Measurements from ENCODE around the gene ZFAND3. TPM values are rescaled to one million over a fixed set of nuclear protein-coding genes. Genes with fewer than 3 reads are reported as not detected.

Gene ZFAND3
- total RNA-seq, 1 donor from 2014 or later = 31.2 TPM

GRCh38 chr6:37928217-37928616 is 108.7 kb downstream of the ZFAND3 start:
- Histone ChIP-seq H3K4me3 (no peak overlapping the region), H3K36me3 (no peaks in the 10 kb centered on the region), H3K4me1 (no peaks in the 10 kb centered on the region), H3K9me3 (no peaks in the 10 kb centered on the region), H3K27me3 (no peaks in the 10 kb centered on the region), H3K27ac (no peak overlapping the region)
- TF ChIP-seq POLR2A (IDR thresholded peaks at IDR 0.05) (no peak), POLR2AphosphoS5 (IDR thresholded peaks at IDR 0.05; ENCODE audit: insufficient read depth in 1 of 2, low read depth in 1 of 2) (no peak)
- TF ChIP-seq, protein P1, sequence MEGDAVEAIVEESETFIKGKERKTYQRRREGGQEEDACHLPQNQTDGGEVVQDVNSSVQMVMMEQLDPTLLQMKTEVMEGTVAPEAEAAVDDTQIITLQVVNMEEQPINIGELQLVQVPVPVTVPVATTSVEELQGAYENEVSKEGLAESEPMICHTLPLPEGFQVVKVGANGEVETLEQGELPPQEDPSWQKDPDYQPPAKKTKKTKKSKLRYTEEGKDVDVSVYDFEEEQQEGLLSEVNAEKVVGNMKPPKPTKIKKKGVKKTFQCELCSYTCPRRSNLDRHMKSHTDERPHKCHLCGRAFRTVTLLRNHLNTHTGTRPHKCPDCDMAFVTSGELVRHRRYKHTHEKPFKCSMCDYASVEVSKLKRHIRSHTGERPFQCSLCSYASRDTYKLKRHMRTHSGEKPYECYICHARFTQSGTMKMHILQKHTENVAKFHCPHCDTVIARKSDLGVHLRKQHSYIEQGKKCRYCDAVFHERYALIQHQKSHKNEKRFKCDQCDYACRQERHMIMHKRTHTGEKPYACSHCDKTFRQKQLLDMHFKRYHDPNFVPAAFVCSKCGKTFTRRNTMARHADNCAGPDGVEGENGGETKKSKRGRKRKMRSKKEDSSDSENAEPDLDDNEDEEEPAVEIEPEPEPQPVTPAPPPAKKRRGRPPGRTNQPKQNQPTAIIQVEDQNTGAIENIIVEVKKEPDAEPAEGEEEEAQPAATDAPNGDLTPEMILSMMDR (IDR thresholded peaks at IDR 0.05) = no peak
- intact Hi-C loops (cut with DNase I) = no loop called here
- no peak for DNase-seq (ENCODE audit: extremely low spot score in 2 of 2)

DNA sequence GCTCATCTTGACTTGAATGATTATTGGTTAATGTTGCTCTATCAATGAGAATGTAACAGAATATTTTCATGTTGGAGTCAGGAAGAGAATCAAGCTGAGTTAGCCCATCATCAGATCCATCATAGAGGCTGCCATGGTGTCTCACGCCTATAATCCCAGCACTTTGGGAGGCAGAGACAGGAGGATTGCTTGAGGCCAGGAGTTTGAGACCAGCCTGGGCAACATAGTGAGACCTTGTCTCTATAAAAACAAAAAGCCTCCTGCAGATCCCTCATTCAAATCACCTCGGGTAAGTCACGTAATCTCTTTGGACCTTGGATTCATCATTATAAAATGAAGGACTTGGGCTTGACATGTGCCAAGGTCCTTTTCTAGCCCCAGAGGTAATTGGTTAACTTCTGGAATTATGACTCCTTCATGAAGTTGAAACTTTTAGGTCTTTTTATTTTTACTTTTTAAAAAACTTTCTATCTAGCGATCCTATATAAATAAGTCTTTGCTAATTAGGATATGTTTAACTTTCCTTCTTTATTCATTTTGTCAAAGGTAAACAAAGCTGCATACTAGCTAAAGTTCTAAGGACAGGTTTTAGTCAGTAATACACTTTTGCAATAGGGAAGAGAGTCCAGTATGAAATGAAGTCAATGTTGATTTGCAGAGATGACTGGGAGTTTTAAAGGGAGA is 110.9 kb downstream of the ZFAND3 start:
- Histone ChIP-seq H3K4me3 (no peak overlapping the region), H3K27ac (no peak overlapping the region), H3K36me3 (no peaks in the 10 kb centered on the region), H3K9me3 (no peaks in the 10 kb centered on the region), H3K27me3 (no peaks in the 10 kb centered on the region), H3K4me1 (no peaks in the 10 kb centered on the region)
- TF ChIP-seq POLR2A (IDR thresholded peaks at IDR 0.05) (no peak), POLR2AphosphoS5 (IDR thresholded peaks at IDR 0.05; ENCODE audit: insufficient read depth in 1 of 2, low read depth in 1 of 2) (no peak)
- TF ChIP-seq, protein P1 (IDR thresholded peaks at IDR 0.05) = no peak
- intact Hi-C loops (cut with DNase I) = no loop called here
- DNase-seq (ENCODE audit: extremely low spot score in 2 of 2) = no peak

GRCh38 chr6:37931066-37931465 is 111.5 kb downstream of the ZFAND3 start:
- H3K36me3 ChIP-seq = no peaks in the 10 kb centered on the region
- H3K27me3 ChIP-seq = no peaks in the 10 kb centered on the region
- TF ChIP-seq POLR2A (IDR thresholded peaks at IDR 0.05) (no peak), POLR2AphosphoS5 (IDR thresholded peaks at IDR 0.05; ENCODE audit: insufficient read depth in 1 of 2, low read depth in 1 of 2) (no peak)
- TF ChIP-seq, protein P1 (IDR thresholded peaks at IDR 0.05) = no peak
- no peaks in the 10 kb centered on the region for H3K9me3 ChIP-seq
- intact Hi-C loops (cut with DNase I) = no loop called here
- H3K4me3 ChIP-seq = no peak overlapping the region
- DNase-seq (ENCODE audit: extremely low spot score in 2 of 2) = no peak
- H3K4me1 ChIP-seq = no peaks in the 10 kb centered on the region
- H3K27ac ChIP-seq = no peak overlapping the region

DNA sequence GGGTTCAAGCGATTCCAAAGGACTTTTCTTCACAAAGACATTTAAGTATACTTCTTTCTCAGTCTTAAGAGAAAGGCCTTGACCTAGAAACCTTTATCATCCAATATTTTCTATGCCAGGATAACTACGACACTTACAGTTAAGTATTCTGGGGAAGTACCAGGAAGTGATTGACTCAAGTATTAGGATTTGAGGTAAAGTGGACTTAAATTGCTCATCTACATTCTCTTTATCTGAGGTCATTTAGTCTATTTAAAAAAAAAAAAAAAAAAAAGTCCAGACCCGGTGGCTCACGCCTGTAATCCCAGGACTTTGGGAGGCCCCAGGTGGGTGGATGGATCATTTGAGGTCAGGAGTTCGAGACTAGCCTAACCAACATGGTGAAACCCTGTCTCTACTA is 114.7 kb downstream of the ZFAND3 start:
- DNase-seq (ENCODE audit: extremely low spot score in 2 of 2) = no peak
- Histone ChIP-seq H3K4me1 (peaks cover 2% of the 10 kb centered on the region), H3K27ac (no peak overlapping the region), H3K9me3 (no peaks in the 10 kb centered on the region), H3K27me3 (no peaks in the 10 kb centered on the region), H3K4me3 (no peak overlapping the region), H3K36me3 (no peaks in the 10 kb centered on the region)
- intact Hi-C loops (cut with DNase I) = no loop called here
- no peak for TF ChIP-seq POLR2AphosphoS5 (IDR thresholded peaks at IDR 0.05; ENCODE audit: insufficient read depth in 1 of 2, low read depth in 1 of 2)
- TF ChIP-seq, protein P1 (IDR thresholded peaks at IDR 0.05) = no peak
- TF ChIP-seq POLR2A (IDR thresholded peaks at IDR 0.05) = no peak

- TF ChIP-seq POLR2A (IDR thresholded peaks at IDR 0.05) = no peak
- TF ChIP-seq, protein P1 (IDR thresholded peaks at IDR 0.05) = no peak
- TF ChIP-seq POLR2AphosphoS5 (IDR thresholded peaks at IDR 0.05; ENCODE audit: insufficient read depth in 1 of 2, low read depth in 1 of 2) = no peak
- H3K4me1 ChIP-seq = peaks cover 19% of the 10 kb centered on the region
- H3K27me3 ChIP-seq = no peaks in the 10 kb centered on the region
- H3K36me3 ChIP-seq = no peaks in the 10 kb centered on the region
- no peaks in the 10 kb centered on the region for H3K9me3 ChIP-seq
- no peak overlapping the region for H3K27ac ChIP-seq
- no peak for DNase-seq (ENCODE audit: extremely low spot score in 2 of 2)
- intact Hi-C loops (cut with DNase I) = no loop called here
- no peak overlapping the region for H3K4me3 ChIP-seq
These were observed 116.6 kb downstream of the ZFAND3 start for GRCh38 chr6:37936150-37936549.
